ENCODE results near the gene TMEM126A.

TMEM126A gene

DNA sequence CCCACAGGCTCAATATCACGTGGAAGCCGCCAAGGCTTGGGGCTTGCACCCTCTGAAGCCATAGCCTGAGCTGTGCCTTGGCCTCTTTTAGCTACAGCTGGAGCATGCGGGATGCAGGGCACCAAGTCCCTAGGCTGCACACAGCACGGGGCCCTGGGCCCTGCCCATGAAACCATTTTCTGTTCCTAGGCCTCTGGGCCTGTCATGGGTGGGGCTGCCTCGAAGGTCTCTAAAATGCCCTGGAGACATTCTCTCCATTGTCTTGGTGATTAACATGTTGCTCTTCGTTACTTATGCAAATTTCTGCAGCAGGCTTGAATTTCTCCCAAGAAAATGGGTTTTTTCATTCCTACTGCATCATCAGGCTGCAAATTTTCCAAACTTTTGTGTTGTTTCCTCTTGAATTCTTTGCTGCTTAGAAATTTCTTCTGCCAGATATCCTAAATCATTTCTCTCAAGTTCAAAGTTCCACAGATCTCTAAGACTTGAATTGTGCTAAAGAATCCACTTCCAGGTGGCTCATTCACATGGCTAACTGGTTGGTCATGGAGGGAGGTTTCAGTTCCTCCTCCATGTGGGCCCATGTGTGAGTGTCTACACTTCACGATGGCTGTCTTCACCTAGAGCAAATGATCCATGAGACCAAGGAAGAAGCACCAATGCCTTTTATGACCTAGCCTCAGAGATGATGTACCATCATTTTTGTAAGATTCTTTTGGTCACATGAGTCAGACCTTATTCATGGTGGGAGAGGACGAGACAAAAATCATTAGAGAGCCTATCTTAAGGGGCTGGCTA, 24.5 kb downstream of the TMEM126A start:
- no peak for ATAC-seq (ENCODE audit: low read depth)
- no peak overlapping the region for H3K27ac ChIP-seq (ENCODE audit: poor library complexity, severe bottlenecking)
- H3K36me3 ChIP-seq (ENCODE audit: low read depth): no peaks in the 10 kb centered on the region
- TF ChIP-seq, protein P1, sequence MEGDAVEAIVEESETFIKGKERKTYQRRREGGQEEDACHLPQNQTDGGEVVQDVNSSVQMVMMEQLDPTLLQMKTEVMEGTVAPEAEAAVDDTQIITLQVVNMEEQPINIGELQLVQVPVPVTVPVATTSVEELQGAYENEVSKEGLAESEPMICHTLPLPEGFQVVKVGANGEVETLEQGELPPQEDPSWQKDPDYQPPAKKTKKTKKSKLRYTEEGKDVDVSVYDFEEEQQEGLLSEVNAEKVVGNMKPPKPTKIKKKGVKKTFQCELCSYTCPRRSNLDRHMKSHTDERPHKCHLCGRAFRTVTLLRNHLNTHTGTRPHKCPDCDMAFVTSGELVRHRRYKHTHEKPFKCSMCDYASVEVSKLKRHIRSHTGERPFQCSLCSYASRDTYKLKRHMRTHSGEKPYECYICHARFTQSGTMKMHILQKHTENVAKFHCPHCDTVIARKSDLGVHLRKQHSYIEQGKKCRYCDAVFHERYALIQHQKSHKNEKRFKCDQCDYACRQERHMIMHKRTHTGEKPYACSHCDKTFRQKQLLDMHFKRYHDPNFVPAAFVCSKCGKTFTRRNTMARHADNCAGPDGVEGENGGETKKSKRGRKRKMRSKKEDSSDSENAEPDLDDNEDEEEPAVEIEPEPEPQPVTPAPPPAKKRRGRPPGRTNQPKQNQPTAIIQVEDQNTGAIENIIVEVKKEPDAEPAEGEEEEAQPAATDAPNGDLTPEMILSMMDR (IDR thresholded peaks at IDR 0.05; ENCODE audit: poor library complexity, severe bottlenecking): no peak
- H3K9me3 ChIP-seq (ENCODE audit: severe bottlenecking): no peaks in the 10 kb centered on the region
- no peak overlapping the region for H3K4me3 ChIP-seq (ENCODE audit: severe bottlenecking)
- H3K4me1 ChIP-seq (ENCODE audit: insufficient read depth, poor library complexity, severe bottlenecking): no peaks in the 10 kb centered on the region
- no peaks in the 10 kb centered on the region for H3K27me3 ChIP-seq (ENCODE audit: insufficient read depth, poor library complexity, severe bottlenecking)
- DNase-seq (ENCODE audit: low spot score): no peak

DNA sequence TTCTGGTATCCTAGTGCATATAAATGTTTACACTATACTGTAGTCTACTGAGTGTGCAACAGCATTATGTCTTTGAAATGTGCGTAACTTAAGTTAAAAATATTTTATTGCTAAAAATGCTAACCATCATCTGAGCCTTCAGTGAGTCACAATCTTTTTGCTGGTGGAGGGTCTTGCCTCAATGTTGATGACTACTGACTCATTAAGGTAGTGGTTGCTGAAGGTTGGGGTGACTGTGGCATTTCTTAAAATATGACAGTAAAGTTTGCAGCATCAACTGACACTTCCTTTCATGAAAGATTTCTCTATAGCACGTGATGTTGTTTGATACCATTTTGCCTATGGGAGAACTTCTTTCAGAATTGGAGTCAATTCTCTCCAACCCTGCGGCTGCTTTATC, 25.6 kb downstream of the TMEM126A start:
- Histone ChIP-seq H3K36me3 (ENCODE audit: low read depth) (no peaks in the 10 kb centered on the region), H3K4me1 (ENCODE audit: insufficient read depth, poor library complexity, severe bottlenecking) (no peaks in the 10 kb centered on the region), H3K9me3 (ENCODE audit: severe bottlenecking) (no peaks in the 10 kb centered on the region), H3K27ac (ENCODE audit: poor library complexity, severe bottlenecking) (no peak overlapping the region), H3K4me3 (ENCODE audit: severe bottlenecking) (no peak overlapping the region), H3K27me3 (ENCODE audit: insufficient read depth, poor library complexity, severe bottlenecking) (no peaks in the 10 kb centered on the region)
- no peak for ATAC-seq (ENCODE audit: low read depth)
- no peak for DNase-seq (ENCODE audit: low spot score)
- TF ChIP-seq, protein P1 (IDR thresholded peaks at IDR 0.05; ENCODE audit: poor library complexity, severe bottlenecking): no peak

- no peak overlapping the region for H3K27ac ChIP-seq (ENCODE audit: poor library complexity, severe bottlenecking)
- TF ChIP-seq, protein P1 (IDR thresholded peaks at IDR 0.05; ENCODE audit: poor library complexity, severe bottlenecking): no peak
These were observed 31.8 kb downstream of the TMEM126A start for GRCh38 chr11:85679576-85679975.

GRCh38 chr11:85680897-85681296, 33.1 kb downstream of the TMEM126A start:
- Histone ChIP-seq H3K27ac (ENCODE audit: poor library complexity, severe bottlenecking) (no peak overlapping the region), H3K4me3 (ENCODE audit: severe bottlenecking) (no peak overlapping the region), H3K36me3 (ENCODE audit: low read depth) (no peaks in the 10 kb centered on the region), H3K9me3 (ENCODE audit: severe bottlenecking) (no peaks in the 10 kb centered on the region), H3K27me3 (ENCODE audit: insufficient read depth, poor library complexity, severe bottlenecking) (no peaks in the 10 kb centered on the region), H3K4me1 (ENCODE audit: insufficient read depth, poor library complexity, severe bottlenecking) (no peaks in the 10 kb centered on the region)
- TF ChIP-seq, protein P1 (IDR thresholded peaks at IDR 0.05; ENCODE audit: poor library complexity, severe bottlenecking): no peak
- DNase-seq (ENCODE audit: low spot score) (no peak), ATAC-seq (ENCODE audit: low read depth) (no peak)

More at GRCh38 chr11:85679576-85679975, 31.8 kb downstream of the TMEM126A start:
- ATAC-seq (ENCODE audit: low read depth): no peak
- Histone ChIP-seq H3K36me3 (ENCODE audit: low read depth) (no peaks in the 10 kb centered on the region), H3K4me3 (ENCODE audit: severe bottlenecking) (no peak overlapping the region), H3K9me3 (ENCODE audit: severe bottlenecking) (no peaks in the 10 kb centered on the region), H3K4me1 (ENCODE audit: insufficient read depth, poor library complexity, severe bottlenecking) (no peaks in the 10 kb centered on the region), H3K27me3 (ENCODE audit: insufficient read depth, poor library complexity, severe bottlenecking) (no peaks in the 10 kb centered on the region)
- DNase-seq (ENCODE audit: low spot score): no peak

Data from RWPE2 (cell line).